GM12892 (cell line): ENCODE results near the gene DYNC1H1.

Experiments
- POLR2A ChIP-seq: IDR thresholded peaks from 2 replicates; pipeline ENCODE4 v1.6.1; 2011; ENCODE audit warnings: low read depth, low read length, control low read depth
- POLR2AphosphoS5 ChIP-seq: IDR thresholded peaks from 2 replicates; pipeline ENCODE4 v1.6.1; 2011; ENCODE audit warnings: low read depth, low read length, control low read depth

DNA sequence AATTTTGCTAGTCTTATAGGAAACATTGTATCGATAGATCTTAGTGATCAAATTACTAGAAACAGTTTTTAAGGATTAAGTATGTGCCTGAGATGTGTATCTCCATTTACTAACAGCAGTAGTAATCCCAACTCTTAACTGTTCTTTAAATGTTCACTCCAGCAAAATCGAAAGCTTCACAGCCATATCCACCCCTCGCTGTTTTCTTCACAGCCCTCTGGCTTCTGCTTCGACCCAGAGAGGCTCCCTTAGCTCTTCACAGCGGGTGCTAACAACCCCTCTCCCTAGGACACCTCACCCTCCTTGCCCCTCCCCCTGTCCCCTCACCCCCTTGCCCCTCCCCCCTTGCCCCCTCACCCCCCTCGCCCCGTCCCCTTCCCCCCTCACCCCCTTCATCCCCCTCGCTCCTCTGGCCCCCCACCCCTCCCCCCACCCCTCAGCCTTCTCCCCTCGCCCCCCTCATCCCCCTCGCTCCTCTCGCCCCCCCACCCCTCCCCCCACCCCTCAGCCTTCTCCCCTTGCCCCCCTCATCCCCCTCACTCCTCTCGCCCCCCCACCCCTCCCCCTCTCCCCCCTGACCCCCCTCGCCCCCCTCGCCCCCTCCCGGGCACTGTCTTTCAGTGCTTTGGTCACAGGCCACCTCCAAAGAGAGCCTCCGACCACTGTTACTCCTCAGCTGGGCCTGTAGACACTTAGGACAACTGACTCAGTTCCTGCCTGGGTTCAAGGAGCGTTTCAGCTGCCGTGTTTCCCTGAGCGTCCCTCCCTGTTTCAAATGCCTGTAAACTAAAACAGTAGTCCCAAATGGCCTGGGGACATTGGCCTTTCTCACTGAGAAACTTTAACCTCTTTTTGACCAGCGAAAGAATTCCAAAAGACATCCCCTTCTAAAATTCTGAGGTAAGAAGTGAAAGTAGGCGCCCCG is 46.0 kb upstream of the DYNC1H1 start:
- TF ChIP-seq POLR2A (no peak), POLR2AphosphoS5 (no peak)
